ENCODE measurements around the gene OR10J5.

GRCh38 chr1:159580340-159580739, 44.5 kb upstream of the OR10J5 start:
- TF ChIP-seq EZH2 (IDR thresholded peaks at IDR 0.05; ENCODE audit: borderline replicate concordance) (no peak), EZH2phosphoT487 (IDR thresholded peaks at IDR 0.05; ENCODE audit: low read depth, severe bottlenecking, unreplicated experiment) (no peak), CTCF (IDR thresholded peaks at IDR 0.05; ENCODE audit: poor library complexity) (no peak)
